HepG2 (cell line): Measurements from ENCODE around the gene RELB. TPM values are rescaled to one million over a fixed set of nuclear protein-coding genes. Genes with fewer than 3 reads are reported as not detected.

Source experiments
- ATRX ChIP-seq: sonication (generic); formaldehyde crosslinking; IDR thresholded peaks from 2 replicates; pipeline ENCODE4 v1.4.0; 2020; ENCODE audit warnings: missing genetic modification reagents, borderline replicate concordance
- DR1 ChIP-seq: sonication (generic); formaldehyde crosslinking; IDR thresholded peaks from 2 replicates; pipeline ENCODE4 v1.8.0; 2021; ENCODE audit warnings: mild to moderate bottlenecking, missing genetic modification reagents, inconsistent platforms
- HDAC2 ChIP-seq: sonication (generic); formaldehyde crosslinking; IDR thresholded peaks from 2 replicates; pipeline ENCODE4 v1.4.0; 2020; ENCODE audit warnings: missing genetic modification reagents
- HOXD1 ChIP-seq: sonication (generic); formaldehyde crosslinking; IDR thresholded peaks from 2 replicates; pipeline ENCODE4 v1.5.0; 2020; ENCODE audit warnings: missing genetic modification reagents
- IRX3 ChIP-seq: sonication (generic); formaldehyde crosslinking; IDR thresholded peaks from 2 replicates; pipeline ENCODE4 v1.8.1; 2023; ENCODE audit warnings: mild to moderate bottlenecking, low read depth, missing genetic modification reagents, borderline replicate concordance
- KMT2B ChIP-seq: IDR thresholded peaks from 2 replicates; pipeline ENCODE4 v1.6.1; 2016; ENCODE audit warnings: missing genetic modification reagents, missing compliant biosample characterization
- MED8 ChIP-seq: sonication (generic); formaldehyde crosslinking; IDR thresholded peaks from 2 replicates; pipeline ENCODE4 v1.8.1; 2023; ENCODE audit warnings: mild to moderate bottlenecking, missing genetic modification reagents; ENCODE audit not compliant: insufficient replicate concordance
- MEF2D ChIP-seq: sonication (generic); formaldehyde crosslinking; IDR thresholded peaks from 2 replicates; pipeline ENCODE4 v1.5.1; 2020; ENCODE audit warnings: mild to moderate bottlenecking, missing genetic modification reagents
- MIXL1 ChIP-seq: IDR thresholded peaks from 2 replicates; pipeline ENCODE4 v1.6.1; 2016
- NFKBIZ ChIP-seq: IDR thresholded peaks from 2 replicates; pipeline ENCODE4 v1.6.1; 2018; ENCODE audit warnings: missing genetic modification reagents, missing compliant biosample characterization
- NR2F2 ChIP-seq: IDR thresholded peaks from 2 replicates; pipeline ENCODE4 v1.6.1; 2012; ENCODE audit warnings: low read depth, inconsistent platforms, borderline replicate concordance
- PHB2 ChIP-seq: fragments of 450-650 bp; IDR thresholded peaks from 2 replicates; pipeline ENCODE4 v1.6.1; 2018; ENCODE audit not compliant: partially characterized antibody
- POLR2AphosphoS5 ChIP-seq: IDR thresholded peaks from 2 replicates; pipeline ENCODE4 v1.6.1; 2012; ENCODE audit warnings: low read depth, low read length
- SETDB1 ChIP-seq: sonication (generic); formaldehyde crosslinking; IDR thresholded peaks from 2 replicates; pipeline ENCODE4 v1.5.1; 2020; ENCODE audit warnings: missing genetic modification reagents, mild to moderate bottlenecking, borderline replicate concordance
- SRSF9 ChIP-seq: fragments of 200-400 bp; formaldehyde crosslinking; IDR thresholded peaks from 2 replicates; pipeline ENCODE4 v1.6.1; 2018; ENCODE audit warnings: borderline replicate concordance, mild to moderate bottlenecking, low read depth, low read length; ENCODE audit not compliant: insufficient read depth, poor library complexity, severe bottlenecking
- TEAD3 ChIP-seq: optimal IDR thresholded peaks from 2 replicates; pipeline ENCODE3; 2016; ENCODE audit warnings: borderline replicate concordance
- U2AF1 ChIP-seq: fragments of 200-400 bp; formaldehyde crosslinking; optimal IDR thresholded peaks from 2 replicates; pipeline ENCODE3; 2017; ENCODE audit warnings: mild to moderate bottlenecking, low read depth, low read length
- ZBTB8A ChIP-seq: sonication (generic); formaldehyde crosslinking; IDR thresholded peaks from 2 replicates; pipeline ENCODE4 v1.4.0; 2020; ENCODE audit warnings: mild to moderate bottlenecking, low read depth, missing genetic modification reagents, borderline replicate concordance
- ZC3H13 ChIP-seq: sonication (generic); formaldehyde crosslinking; IDR thresholded peaks from 2 replicates; pipeline ENCODE4 v1.8.1; 2023; ENCODE audit warnings: mild to moderate bottlenecking, missing genetic modification reagents, moderate library complexity
- ZMYM2 ChIP-seq: sonication (generic); formaldehyde crosslinking; IDR thresholded peaks from 2 replicates; pipeline ENCODE4 v1.8.0; 2022; ENCODE audit warnings: mild to moderate bottlenecking, missing genetic modification reagents
- ZNF205 ChIP-seq: IDR thresholded peaks from 2 replicates; pipeline ENCODE4 v1.6.1; 2018; ENCODE audit warnings: missing biosample characterization, missing genetic modification reagents
- ZNF225 ChIP-seq: sonication (generic); formaldehyde crosslinking; IDR thresholded peaks from 2 replicates; pipeline ENCODE4 v1.4.0; 2020; ENCODE audit warnings: mild to moderate bottlenecking, missing genetic modification reagents
- ZNF253 ChIP-seq: sonication (generic); formaldehyde crosslinking; IDR thresholded peaks from 2 replicates; pipeline ENCODE4 v1.8.0; 2022; ENCODE audit warnings: mild to moderate bottlenecking, missing genetic modification reagents, borderline replicate concordance
- ZNF296 ChIP-seq: sonication (generic); formaldehyde crosslinking; conservative IDR thresholded peaks from 2 replicates; pipeline ENCODE4 v1.5.0; 2020; ENCODE audit warnings: mild to moderate bottlenecking, missing genetic modification reagents
- ZNF605 ChIP-seq: sonication (generic); formaldehyde crosslinking; IDR thresholded peaks from 2 replicates; pipeline ENCODE4 v1.8.0; 2022; ENCODE audit warnings: mild to moderate bottlenecking, missing genetic modification reagents
- ZNF615 ChIP-seq: sonication (generic); formaldehyde crosslinking; IDR thresholded peaks from 2 replicates; pipeline ENCODE4 v1.5.0; 2020; ENCODE audit warnings: mild to moderate bottlenecking, missing genetic modification reagents, borderline replicate concordance
- ZNF773 ChIP-seq: sonication (generic); formaldehyde crosslinking; IDR thresholded peaks from 2 replicates; pipeline ENCODE4 v1.4.0; 2020; ENCODE audit warnings: missing genetic modification reagents, borderline replicate concordance
- polyA plus RNA-seq, 8 experiments: library from polyadenylated mRNA; depleted of rRNA in 3 of 8; stranded (reverse) in 7 of 8; unstranded in 1 of 8; fragments of >200 nt; fragmentation: Illumina TruSeq in 4 of 8; extraction: Trizol in 4 of 8; gene quantifications; 2 replicates each; pipeline versions ENCODE4 v1.2.1 to v1.2.3, GENCODE V29; 2011 to 2016; ENCODE audit warnings: low read depth in 4 of 8, missing spikeins in 1 of 8, mixed read lengths in 1 of 8; ENCODE audit not compliant: insufficient read depth in 1 of 8
- total RNA-seq, 5 experiments: library from RNA; depleted of rRNA; stranded (reverse); fragments of >200 nt; fragmentation: Illumina TruSeq; extraction: Trizol; gene quantifications; 2 replicates each; pipeline ENCODE4 v1.2.3, GENCODE V29; 2016; ENCODE audit warnings: low read depth in 1 of 5
- TF ChIP-seq, protein P1 (sequence below): sonication (generic); formaldehyde crosslinking; IDR thresholded peaks from 2 replicates; pipeline ENCODE4 v1.8.0; 2022; ENCODE audit warnings: missing genetic modification reagents, mild to moderate bottlenecking, borderline replicate concordance
- TF ChIP-seq, protein P2 (sequence below): IDR thresholded peaks from 2 replicates; pipeline ENCODE4 v1.6.1; 2016; ENCODE audit warnings: low read depth
- TF ChIP-seq, protein P3 (sequence below): sonication (generic); formaldehyde crosslinking; IDR thresholded peaks from 2 replicates; pipeline ENCODE4 v1.4.0; 2020; ENCODE audit warnings: missing genetic modification reagents; ENCODE audit errors: not compliant biosample characterization

RELB gene
- total and polyA plus RNA-seq, 2 of the 13 experiments (the other 11 are each of a cell fraction or from before 2014, with no cell fraction given) = 1.9 to 3.5 TPM

DNA sequence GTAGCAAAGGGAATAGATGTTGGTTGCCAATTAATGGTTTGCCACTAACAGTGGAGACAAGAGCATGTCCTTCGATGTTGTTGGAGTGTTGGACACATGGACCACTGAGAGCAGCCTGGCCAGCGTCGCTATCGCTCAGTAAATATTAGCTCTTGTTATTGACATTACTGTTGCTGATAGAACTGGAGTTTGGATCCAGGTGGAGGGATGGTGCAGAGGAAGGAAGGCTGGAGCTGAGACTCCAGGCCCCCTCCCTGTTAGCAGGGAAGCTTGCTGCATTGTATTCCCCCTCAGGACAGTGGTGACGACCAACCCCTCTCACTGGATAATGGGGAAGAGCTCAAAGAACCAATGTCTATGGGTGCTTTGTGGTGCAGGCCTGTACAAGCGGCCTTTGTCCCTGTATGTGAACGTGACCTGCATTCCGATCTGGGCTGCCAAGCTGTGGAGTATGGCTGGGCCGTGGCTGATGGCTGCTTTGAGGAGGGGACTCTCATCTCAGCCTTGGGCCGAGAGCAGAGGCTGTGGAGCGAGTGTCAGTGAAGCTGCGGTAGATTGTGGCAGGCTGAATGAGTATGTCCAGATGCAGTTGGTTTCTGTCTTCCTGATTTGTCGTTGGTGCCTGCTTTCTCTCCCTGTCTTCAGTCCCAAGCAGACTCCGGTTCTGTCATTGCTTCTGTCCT, 44.5 kb downstream of the RELB start (continued):
- TF ChIP-seq MEF2D (CRISPR knock-in tag) (no peak), HOXD1 (CRISPR knock-in tag) (0 out of 2 replicates have a peak, but pooled peaks have one; percentile 44), IRX3 (CRISPR knock-in tag) (peak; percentile 31; the same call in 1 of the 2 replicates), ZNF296 (CRISPR knock-in tag) (peak; percentile 50; the same call in 1 of the 2 replicates), ZNF773 (no peak), ZNF605 (CRISPR knock-in tag) (peak; percentile 73; the same call in 1 of the 2 replicates), KMT2B (CRISPR knock-in tag) (peak; percentile 76), PHB2 (no peak), POLR2AphosphoS5 (peak; percentile 40; the same call in 1 of the 2 replicates), ZBTB8A (CRISPR knock-in tag) (no peak), MED8 (CRISPR knock-in tag) (no peak), ZNF253 (CRISPR knock-in tag) (no peak), ZNF205 (peak; percentile 92), ZNF225 (CRISPR knock-in tag) (no peak), TEAD3 (CRISPR knock-in tag) (peak; percentile 79), DR1 (CRISPR knock-in tag) (no peak), NR2F2 (no peak), HDAC2 (CRISPR knock-in tag) (peak; percentile 96), ZNF615 (CRISPR knock-in tag) (no peak), U2AF1 (no peak), ATRX (CRISPR knock-in tag) (no peak), NFKBIZ (peak; percentile 69), ZMYM2 (CRISPR knock-in tag) (no peak), ZC3H13 (no peak), SRSF9 (no peak), SETDB1 (CRISPR knock-in tag) (no peak), MIXL1 (CRISPR knock-in tag) (peak; percentile 96)
- TF ChIP-seq, protein P1, sequence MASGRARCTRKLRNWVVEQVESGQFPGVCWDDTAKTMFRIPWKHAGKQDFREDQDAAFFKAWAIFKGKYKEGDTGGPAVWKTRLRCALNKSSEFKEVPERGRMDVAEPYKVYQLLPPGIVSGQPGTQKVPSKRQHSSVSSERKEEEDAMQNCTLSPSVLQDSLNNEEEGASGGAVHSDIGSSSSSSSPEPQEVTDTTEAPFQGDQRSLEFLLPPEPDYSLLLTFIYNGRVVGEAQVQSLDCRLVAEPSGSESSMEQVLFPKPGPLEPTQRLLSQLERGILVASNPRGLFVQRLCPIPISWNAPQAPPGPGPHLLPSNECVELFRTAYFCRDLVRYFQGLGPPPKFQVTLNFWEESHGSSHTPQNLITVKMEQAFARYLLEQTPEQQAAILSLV = no peak
- TF ChIP-seq, protein P2, sequence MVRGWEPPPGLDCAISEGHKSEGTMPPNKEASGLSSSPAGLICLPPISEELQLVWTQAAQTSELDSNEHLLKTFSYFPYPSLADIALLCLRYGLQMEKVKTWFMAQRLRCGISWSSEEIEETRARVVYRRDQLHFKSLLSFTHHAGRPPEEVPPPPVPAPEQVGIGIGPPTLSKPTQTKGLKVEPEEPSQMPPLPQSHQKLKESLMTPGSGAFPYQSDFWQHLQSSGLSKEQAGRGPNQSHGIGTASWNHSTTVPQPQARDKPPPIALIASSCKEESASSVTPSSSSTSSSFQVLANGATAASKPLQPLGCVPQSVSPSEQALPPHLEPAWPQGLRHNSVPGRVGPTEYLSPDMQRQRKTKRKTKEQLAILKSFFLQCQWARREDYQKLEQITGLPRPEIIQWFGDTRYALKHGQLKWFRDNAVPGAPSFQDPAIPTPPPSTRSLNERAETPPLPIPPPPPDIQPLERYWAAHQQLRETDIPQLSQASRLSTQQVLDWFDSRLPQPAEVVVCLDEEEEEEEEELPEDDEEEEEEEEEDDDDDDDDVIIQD (CRISPR knock-in tag) = peak; percentile 60; the same call in 1 of the 2 replicates
- TF ChIP-seq, protein P3, sequence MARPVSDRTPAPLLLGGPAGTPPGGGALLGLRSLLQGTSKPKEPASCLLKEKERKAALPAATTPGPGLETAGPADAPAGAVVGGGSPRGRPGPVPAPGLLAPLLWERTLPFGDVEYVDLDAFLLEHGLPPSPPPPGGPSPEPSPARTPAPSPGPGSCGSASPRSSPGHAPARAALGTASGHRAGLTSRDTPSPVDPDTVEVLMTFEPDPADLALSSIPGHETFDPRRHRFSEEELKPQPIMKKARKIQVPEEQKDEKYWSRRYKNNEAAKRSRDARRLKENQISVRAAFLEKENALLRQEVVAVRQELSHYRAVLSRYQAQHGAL (CRISPR knock-in tag) = no peak
